ENCODE data around the gene PRR33. TPM values are rescaled to one million over a fixed set of nuclear protein-coding genes. Genes with fewer than 3 reads are reported as not detected.
"Not testable (repeated sequence)": the region's sequence is repeated elsewhere in the genome, so short reads cannot be mapped to it uniquely, and the experiment has no call there.

PRR33 gene
- polyA plus RNA-seq, 1 donor from 2014 or later, result 0.60 TPM

GRCh38 chr11:1879941-1880720 lies 11.6 kb downstream of the PRR33 start:
- no peaks in the 10 kb centered on the region for H3K27me3 Mint-ChIP-seq

GRCh38 chr11:1879342-1879940 lies 12.3 kb downstream of the PRR33 start:
- Mint-ChIP-seq H3K36me3 (no peaks in the 10 kb centered on the region), H3K4me3 (peak overlapping the region in 1 of 4 donors; percentile 72), H3K4me1 (peaks cover 10 to 17% (median 14%) of the 10 kb centered on the region in 3 donors), H3K27ac (peak overlapping the region in 2 of 3 donors; percentile 45 to 81), H3K9me3 (no peaks in the 10 kb centered on the region), H3K27me3 (no peaks in the 10 kb centered on the region)

More at GRCh38 chr11:1879941-1880720, 11.6 kb downstream of the PRR33 start:
- H3K4me3 Mint-ChIP-seq, result peak overlapping the region in 2 of 4 donors; percentile 70 to 72
- no peaks in the 10 kb centered on the region for H3K36me3 Mint-ChIP-seq
- H3K4me1 Mint-ChIP-seq, result peaks cover 10 to 16% (median 14%) of the 10 kb centered on the region in 3 donors
- H3K9me3 Mint-ChIP-seq, result no peaks in the 10 kb centered on the region
- H3K27ac Mint-ChIP-seq, result peak overlapping the region; percentile 70 to 81 (median 70)

GRCh38 chr11:1878137-1879031 lies 13.3 kb downstream of the PRR33 start:
- H3K36me3 Mint-ChIP-seq, result no peaks in the 10 kb centered on the region
- peaks cover 10 to 17% (median 14%) of the 10 kb centered on the region in 3 donors for H3K4me1 Mint-ChIP-seq
- H3K9me3 Mint-ChIP-seq, result no peaks in the 10 kb centered on the region
- H3K27me3 Mint-ChIP-seq, result no peaks in the 10 kb centered on the region
- H3K4me3 Mint-ChIP-seq, result no peak overlapping the region
- peak overlapping the region in 2 of 3 donors; percentile 45 to 76 for H3K27ac Mint-ChIP-seq

GRCh38 chr11:1877211-1878136 lies 14.2 kb downstream of the PRR33 start:
- Mint-ChIP-seq H3K27me3 (no peaks in the 10 kb centered on the region), H3K36me3 (no peaks in the 10 kb centered on the region), H3K9me3 (no peaks in the 10 kb centered on the region), H3K27ac (peak overlapping the region in 1 of 3 donors; percentile 76), H3K4me1 (peaks cover 10 to 21% (median 16%) of the 10 kb centered on the region in 3 donors), H3K4me3 (no peak overlapping the region)

- H3K4me3 Mint-ChIP-seq, result no peak overlapping the region
- H3K27me3 Mint-ChIP-seq, result no peaks in the 10 kb centered on the region
- no peak overlapping the region for H3K27ac Mint-ChIP-seq
- peaks cover 10 to 25% (median 17%) of the 10 kb centered on the region in 3 donors for H3K4me1 Mint-ChIP-seq
- H3K9me3 Mint-ChIP-seq, result no peaks in the 10 kb centered on the region
- no peaks in the 10 kb centered on the region for H3K36me3 Mint-ChIP-seq
Measured at GRCh38 chr11:1876361-1877063, 15.2 kb downstream of the PRR33 start.

GRCh38 chr11:1875851-1876301 lies 15.8 kb downstream of the PRR33 start:
- not testable (repeated sequence) for H3K27ac Mint-ChIP-seq

GRCh38 chr11:1875093-1875850 lies 16.4 kb downstream of the PRR33 start:
- Mint-ChIP-seq H3K36me3 (no peaks in the 10 kb centered on the region), H3K4me1 (peaks cover 4 to 29% (median 21%) of the 10 kb centered on the region in 3 donors), H3K4me3 (no peak overlapping the region), H3K27me3 (no peaks in the 10 kb centered on the region), H3K27ac (peak overlapping the region in 2 of 3 donors; percentile 23 to 56), H3K9me3 (no peaks in the 10 kb centered on the region)

More at GRCh38 chr11:1875851-1876301, 15.8 kb downstream of the PRR33 start:
- H3K9me3 Mint-ChIP-seq, H3K27me3 Mint-ChIP-seq, H3K4me3 Mint-ChIP-seq, H3K36me3 Mint-ChIP-seq: not testable (repeated sequence)
- H3K4me1 Mint-ChIP-seq, result peaks cover 8 to 28% (median 19%) of the 10 kb centered on the region in 3 donors

- not testable (repeated sequence) for H3K27me3 Mint-ChIP-seq, H3K27ac Mint-ChIP-seq, H3K4me3 Mint-ChIP-seq, H3K9me3 Mint-ChIP-seq, H3K36me3 Mint-ChIP-seq
- peaks cover 0 to 24% (median 18%) of the 10 kb centered on the region in 3 donors for H3K4me1 Mint-ChIP-seq
Measured at GRCh38 chr11:1874441-1875092, 17.1 kb downstream of the PRR33 start.

GRCh38 chr11:1873813-1874150 lies 17.9 kb downstream of the PRR33 start:
- H3K9me3 Mint-ChIP-seq, H3K27me3 Mint-ChIP-seq, H3K36me3 Mint-ChIP-seq: not testable (repeated sequence)
- H3K4me3 Mint-ChIP-seq, result peak overlapping the region in 1 of 4 donors; percentile 47
- peak overlapping the region in 1 of 3 donors; percentile 83 for H3K27ac Mint-ChIP-seq
- H3K4me1 Mint-ChIP-seq, result peaks cover 0 to 32% (median 25%) of the 10 kb centered on the region in 3 donors

GRCh38 chr11:1873048-1873812 lies 18.5 kb downstream of the PRR33 start:
- H3K9me3 Mint-ChIP-seq, result no peaks in the 10 kb centered on the region
- H3K4me3 Mint-ChIP-seq, result peak overlapping the region in 1 of 4 donors; percentile 47
- peaks cover 0 to 33% (median 25%) of the 10 kb centered on the region in 3 donors for H3K4me1 Mint-ChIP-seq

GRCh38 chr11:1872267-1872985 lies 19.3 kb downstream of the PRR33 start:
- H3K4me3 Mint-ChIP-seq, result peak overlapping the region in 1 of 4 donors; percentile 17
- H3K27me3 Mint-ChIP-seq, result no peaks in the 10 kb centered on the region
- H3K9me3 Mint-ChIP-seq, result no peaks in the 10 kb centered on the region
- no peaks in the 10 kb centered on the region for H3K36me3 Mint-ChIP-seq
- H3K4me1 Mint-ChIP-seq, result peaks cover 0 to 36% (median 24%) of the 10 kb centered on the region in 3 donors
- H3K27ac Mint-ChIP-seq, result peak overlapping the region in 1 of 3 donors; percentile 73

More at GRCh38 chr11:1873048-1873812, 18.5 kb downstream of the PRR33 start:
- Mint-ChIP-seq H3K27me3 (no peaks in the 10 kb centered on the region), H3K36me3 (no peaks in the 10 kb centered on the region), H3K27ac (peak overlapping the region in 1 of 3 donors; percentile 83)

Measured in IgD-negative memory B cell (primary cell).